Measurements from ENCODE around the gene TRPM2. TPM values are rescaled to one million over a fixed set of nuclear protein-coding genes. Genes with fewer than 3 reads are reported as not detected.

Gene TRPM2
- total and polyA plus RNA-seq, 2 of the 8 experiments (the other 6 are each of a cell fraction or from before 2014, with no cell fraction given): 0.27 to 0.28 TPM

- no peak overlapping the region for H3K27ac ChIP-seq (ENCODE audit: low read depth, low read length)
- H2BK15ac ChIP-seq (ENCODE audit: low read length): no peak overlapping the region
- H3K4ac ChIP-seq (replicated peaks; ENCODE audit: insufficient read length, low read depth, low read length): no peak overlapping the region
- no peaks in the 10 kb centered on the region for H3K79me1 ChIP-seq (ENCODE audit: low read depth, low read length)
- no peak overlapping the region for H2AK5ac ChIP-seq (ENCODE audit: low read depth, low read length)
- H3K79me2 ChIP-seq (ENCODE audit: control insufficient read depth in 1 of 2, insufficient read depth in 2 of 2, low read length in 2 of 2): no peaks in the 10 kb centered on the region; a peak in 1 of 4 replicates
- 95% methylated on average over 17 of the region's 25 CpGs; no CpG with 5 or more reads in 1 of the 2 experiments for WGBS, 2 experiments (ENCODE audit: extremely low coverage in 1 of 2, insufficient coverage in 1 of 2, insufficient read length in 1 of 2, insufficient replicate concordance in 2 of 2, low coverage in 1 of 2, low lambda C conversion rate in 2 of 2, missing lambda C conversion rate in 1 of 2)
- no peak overlapping the region for H4K8ac ChIP-seq (ENCODE audit: extremely low read depth, insufficient read depth, low read length)
- no peak overlapping the region for H2BK12ac ChIP-seq (ENCODE audit: low read depth, low read length)
- no peak overlapping the region for H3K14ac ChIP-seq (ENCODE audit: insufficient read length)
- peaks cover 0 to 2% of the 10 kb centered on the region in 2 experiments for H4K20me1 ChIP-seq (replicated peaks in 1 of 2; ENCODE audit: control insufficient read depth in 1 of 2, insufficient read depth in 2 of 2, low read length in 2 of 2)
- H3K23ac ChIP-seq (ENCODE audit: insufficient read length): no peak overlapping the region
- no peaks in the 10 kb centered on the region; a peak in 1 of 8 replicates for H3K36me3 ChIP-seq (ENCODE audit: control insufficient read depth in 2 of 4, insufficient read depth in 4 of 4, low read length in 3 of 4)
- H2BK20ac ChIP-seq (ENCODE audit: low read length): no peak overlapping the region
- no peak overlapping the region for H2AFZ ChIP-seq (ENCODE audit: low read length)
- FAIRE-seq: no peak
- H3K4me1 ChIP-seq (replicated peaks in 1 of 4; ENCODE audit: control insufficient read depth in 3 of 4, insufficient read depth in 4 of 4, low read length in 3 of 4): no peaks in the 10 kb centered on the region
- no peak overlapping the region for H3K4me3 ChIP-seq (ENCODE audit: extremely low read depth in 1 of 4, insufficient read depth in 2 of 4, low read depth in 3 of 4, low read length in 4 of 4)
- no peaks in the 10 kb centered on the region for H3K27me3 ChIP-seq (replicated peaks in 1 of 4; ENCODE audit: control insufficient read depth in 3 of 4, extremely low read depth in 1 of 4, insufficient read depth in 3 of 4, low read length in 3 of 4)
- CTCF ChIA-PET (ENCODE audit: partially characterized antibody): interaction anchor here (0.6 kb wide), 2 partner anchors 40 to 317 kb away, joined by 3 read pairs; no protein-coding TSS in a partner anchor
- no peak overlapping the region for H3K18ac ChIP-seq (ENCODE audit: extremely low read depth, low read length)
- no peak overlapping the region for H3K4me2 ChIP-seq (ENCODE audit: insufficient read depth in 1 of 2, low read depth in 2 of 2, low read length in 2 of 2)
- H3K23me2 ChIP-seq (ENCODE audit: low read depth, low read length): no peaks in the 10 kb centered on the region; the same call in 1 of the 2 replicates
- H4K5ac ChIP-seq (ENCODE audit: insufficient read length, low read depth, low read length): no peak overlapping the region
- POLR2A ChIA-PET (ENCODE audit: partially characterized antibody): no interaction called here
- no peak overlapping the region for H3K56ac ChIP-seq (replicated peaks; ENCODE audit: insufficient read length, low read depth, low read length)
- H4K91ac ChIP-seq (replicated peaks; ENCODE audit: insufficient read length, low read length): no peak overlapping the region
- peaks cover 0 to 12% of the 10 kb centered on the region in 2 experiments; a peak in 3 of 4 replicates for H3K9me3 ChIP-seq (ENCODE audit: insufficient read depth in 2 of 2, low read depth in 1 of 2, low read length in 1 of 2)
- no peak overlapping the region for H2BK120ac ChIP-seq (replicated peaks; ENCODE audit: low read depth, low read length)
- no peak overlapping the region for H3K9ac ChIP-seq (replicated peaks in 1 of 4; ENCODE audit: extremely low read depth in 1 of 4, low read depth in 3 of 4, low read length in 3 of 4)
- H2BK5ac ChIP-seq (ENCODE audit: low read depth, low read length): no peak overlapping the region
- DNase-seq (ENCODE audit: low read depth in 1 of 2, low spot score in 2 of 2): no peak
- TF ChIP-seq KDM5A (IDR thresholded peaks at IDR 0.05; ENCODE audit: low read length) (no peak), KDM4A (IDR thresholded peaks at IDR 0.05; ENCODE audit: low read depth, low read length, severe bottlenecking) (no peak), PHF8 (conservative IDR thresholded peaks at IDR 0.05; ENCODE audit: low read depth, low read length) (no peak), E2F6 (IDR thresholded peaks at IDR 0.05) (no peak), SIRT6 (IDR thresholded peaks at IDR 0.05; ENCODE audit: low read length) (no peak), BACH1 (IDR thresholded peaks at IDR 0.05; ENCODE audit: low read length) (no peak), ATF3 (IDR thresholded peaks at IDR 0.05; ENCODE audit: insufficient read depth, low read depth, low read length) (no peak), MAFK (IDR thresholded peaks at IDR 0.05; ENCODE audit: low read depth, low read length) (no peak), JUN (IDR thresholded peaks at IDR 0.05; ENCODE audit: low read depth, low read length) (no peak), GTF2F1 (IDR thresholded peaks at IDR 0.05; ENCODE audit: borderline replicate concordance, low read depth, low read length) (no peak), TBP (IDR thresholded peaks at IDR 0.05; ENCODE audit: low read depth, low read length) (no peak)
Observed at GRCh38 chr21:44399955-44400790, 46.8 kb downstream of the TRPM2 start.

Measured in H1 (cell line).